NCI-H1092 (cell line): Measurements from ENCODE around the gene TXNDC17.
"Not testable (repeated sequence)": the region's sequence is repeated elsewhere in the genome, so short reads cannot be mapped to it uniquely, and the experiment has no call there.

Experiments used
- DNase-seq: peaks from one replicate; lab custom pipeline; 2025; lab: John Stamatoyannopoulos, UW

TXNDC17 gene

DNA sequence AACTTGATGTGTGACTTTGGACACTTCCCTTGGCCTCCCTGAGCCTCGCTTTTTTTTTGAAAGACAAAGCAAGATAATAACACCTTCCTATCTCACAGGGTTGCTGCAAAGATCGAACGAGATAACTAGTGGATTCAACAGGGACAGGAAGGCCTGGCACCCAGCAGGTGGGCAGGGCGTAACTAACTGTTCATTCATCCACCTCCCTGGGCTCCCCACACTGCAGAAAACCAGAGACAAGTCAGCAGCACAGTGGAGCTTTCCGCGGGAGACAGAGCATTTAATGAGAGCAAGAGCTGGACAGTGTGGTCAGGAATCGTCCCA, 43.6 kb downstream of the TXNDC17 start:
- no peak for DNase-seq

DNA sequence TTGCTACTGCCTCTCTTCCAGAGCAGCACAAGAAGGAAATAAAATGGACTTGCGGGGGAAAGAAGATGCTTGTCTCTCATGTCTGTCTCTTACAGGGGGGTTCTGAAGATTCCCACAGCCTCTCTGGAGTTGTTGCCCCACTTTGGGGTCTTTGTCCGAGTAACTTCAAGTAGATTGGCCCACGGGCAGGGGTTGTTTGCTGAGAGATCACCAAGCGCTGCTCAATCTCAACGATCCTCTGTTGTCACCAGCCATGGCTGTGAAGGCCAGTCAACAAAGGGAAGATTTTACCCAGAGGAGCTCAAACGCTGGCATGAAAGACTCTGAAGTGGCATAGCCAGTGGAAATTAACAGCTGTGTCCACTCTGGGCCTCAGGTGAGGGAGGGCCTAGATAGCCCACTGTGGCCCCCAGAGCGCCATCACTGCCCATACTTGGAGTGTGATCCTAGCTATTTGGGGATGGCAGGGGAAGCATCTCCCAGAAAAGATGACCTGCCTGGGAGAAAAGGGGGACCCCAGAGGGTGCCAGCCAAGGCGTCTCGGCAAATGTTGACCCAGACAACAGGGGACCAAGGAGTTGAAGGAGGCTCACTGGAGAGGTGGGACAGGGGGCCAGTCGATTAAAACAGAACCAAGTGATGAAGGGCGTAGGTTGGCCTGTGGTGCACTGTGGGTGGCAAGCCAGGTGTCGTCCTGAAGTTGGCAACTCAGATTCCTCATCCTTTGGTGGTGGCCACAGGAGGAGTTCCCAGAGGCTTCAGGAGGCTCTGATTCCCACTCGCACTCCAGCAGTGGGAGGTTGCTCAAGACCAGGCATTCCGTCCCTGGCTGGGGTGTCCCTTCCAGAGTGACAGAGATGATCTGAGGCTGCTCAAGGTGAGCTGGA, 44.3 kb downstream of the TXNDC17 start:
- DNase-seq = no peak

DNA sequence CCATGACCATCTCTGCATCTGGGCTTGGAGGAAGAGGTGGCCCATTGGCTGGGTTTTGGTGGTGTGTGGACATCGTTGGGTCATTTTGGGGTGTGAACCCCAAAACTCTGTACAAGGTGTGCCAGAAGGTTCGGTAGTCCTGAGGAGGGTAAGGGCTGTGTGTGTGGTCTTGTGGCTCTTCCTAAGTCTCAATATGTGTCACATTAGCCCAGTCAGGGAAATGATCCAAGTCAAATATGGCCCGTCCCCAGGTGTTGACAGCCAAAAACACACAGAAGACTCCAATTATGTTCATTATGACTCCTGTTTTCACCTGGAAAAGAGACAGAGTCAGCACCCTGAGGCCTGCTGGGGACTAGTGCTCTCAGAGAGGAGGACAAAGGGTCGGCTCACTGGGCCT, 45.2 kb downstream of the TXNDC17 start:
- no peak for DNase-seq

DNA sequence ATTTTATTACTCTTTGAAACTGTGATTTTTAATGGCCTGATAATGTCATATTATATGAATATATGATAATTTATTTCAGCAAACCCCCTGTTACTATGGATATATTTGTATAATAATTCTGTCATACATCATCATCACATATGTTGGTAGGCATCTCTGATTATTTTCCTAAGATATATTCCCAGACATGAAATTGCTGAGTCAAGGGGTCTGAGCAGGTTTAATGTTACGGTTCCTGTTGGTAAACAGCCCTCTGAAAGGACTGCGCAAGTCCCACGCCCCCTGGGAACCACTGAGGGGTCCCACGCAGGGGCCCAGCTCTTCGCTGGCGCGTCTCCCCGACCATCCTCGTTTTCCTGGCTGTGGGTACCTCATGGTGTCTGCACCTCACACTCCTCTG, 48.1 kb downstream of the TXNDC17 start:
- no peak for DNase-seq

DNA sequence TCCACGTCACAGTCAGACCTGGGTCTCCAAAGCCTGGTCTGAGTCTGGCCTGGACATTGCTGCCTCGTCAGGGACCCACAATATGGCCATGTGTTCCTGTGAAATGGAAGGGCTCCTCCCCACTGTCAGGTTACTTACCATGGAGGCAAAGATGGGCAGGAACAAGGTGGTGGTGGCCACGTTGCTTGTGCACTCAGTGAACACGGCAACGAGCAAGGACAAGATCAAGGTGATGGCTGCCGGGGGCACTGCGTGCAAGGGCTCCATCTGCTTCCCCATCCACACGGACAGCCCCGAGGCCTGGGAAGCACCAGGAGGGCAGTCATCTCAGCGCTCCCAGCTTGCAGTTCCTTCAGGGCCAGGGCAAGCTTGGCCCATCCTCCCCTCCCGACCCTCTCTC, 49.8 kb downstream of the TXNDC17 start:
- no peak for DNase-seq

DNA sequence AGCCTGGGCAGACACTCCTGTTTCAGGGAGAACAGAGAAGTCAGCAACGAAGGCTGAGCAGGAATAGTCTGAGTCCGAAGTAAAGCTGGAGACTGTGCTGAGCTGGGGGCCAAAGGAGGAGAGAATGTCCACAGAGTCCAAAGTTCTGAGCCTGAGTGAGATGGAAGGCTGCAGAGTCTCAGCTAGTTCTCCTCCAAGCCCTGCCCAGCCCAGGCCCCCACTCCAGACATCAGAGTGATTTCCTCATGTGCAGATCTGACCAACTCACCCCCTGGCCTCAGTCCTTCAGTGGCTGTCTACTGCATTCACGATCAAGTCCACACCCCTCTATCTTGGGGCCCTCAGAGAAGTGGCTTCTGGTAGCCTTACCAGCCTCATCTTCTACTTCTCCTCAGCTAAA, 50.7 kb downstream of the TXNDC17 start:
- no peak for DNase-seq

DNA sequence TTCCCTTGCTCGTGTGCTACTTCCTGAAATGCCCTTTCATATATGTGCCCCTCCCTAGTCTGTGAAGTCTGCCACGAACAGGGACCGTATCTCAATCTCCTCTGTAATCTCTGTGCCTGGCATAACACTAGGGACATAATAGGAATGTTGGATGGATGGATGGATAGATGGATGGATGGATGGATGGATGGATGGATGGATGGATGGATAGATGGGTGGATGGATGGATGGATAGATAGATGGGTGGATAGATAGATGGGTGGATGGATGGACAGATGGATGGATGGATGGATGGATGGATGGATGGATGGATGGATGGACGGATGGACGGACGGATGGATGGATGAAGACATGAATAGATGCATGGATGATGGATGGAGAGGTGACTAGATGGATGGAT, 51.1 kb downstream of the TXNDC17 start:
- DNase-seq = not testable (repeated sequence)
